ENCODE data around the gene FAM222A. TPM values are rescaled to one million over a fixed set of nuclear protein-coding genes. Genes with fewer than 3 reads are reported as not detected.

The FAM222A gene
- total and polyA plus RNA-seq, 2 of the 8 experiments (the other 6 are each of a cell fraction or from before 2014, with no cell fraction given) = 0.94 to 1.1 TPM

GRCh38 chr12:109739747-109740693, 26.4 kb downstream of the FAM222A start (continued):
- TF ChIP-seq RAD21 (IDR thresholded peaks at IDR 0.05 in 1 of 2, conservative IDR thresholded peaks at IDR 0.05 in 1 of 2; ENCODE audit: low read depth in 2 of 2, low read length in 2 of 2) = peak; percentile 60 to 73
- TF ChIP-seq GABPA (IDR thresholded peaks at IDR 0.05; ENCODE audit: borderline replicate concordance, insufficient read depth, low read length) = peak; percentile 30; the same call in 1 of the 2 replicates
